ENCODE measurements around the gene IFNA13.

The IFNA13 gene

GRCh38 chr9:21357479-21358460 lies 10.1 kb downstream of the IFNA13 start:
- DNase-seq = no peak

- DNase-seq = no peak
These were observed 17.1 kb downstream of the IFNA13 start, which contains the start of gene IFNA6 for GRCh38 chr9:21350787-21351186. IFNA6 (minus strand) TSS chr9:21350887; CDS start chr9:21350887, 0 bp downstream.

- no peak for DNase-seq
These were observed 19.4 kb downstream of the IFNA13 start for GRCh38 chr9:21348430-21348970.

GRCh38 chr9:21340735-21341134 lies 27.1 kb downstream of the IFNA13 start:
- DNase-seq = no peak

- DNase-seq = no peak
These were observed 31.4 kb downstream of the IFNA13 start for GRCh38 chr9:21336457-21336856.

GRCh38 chr9:21334701-21335632 lies 32.9 kb downstream of the IFNA13 start, which contains the start of gene KLHL9:
KLHL9 (minus strand) TSS chr9:21335404; CDS start chr9:21334859, 545 bp downstream.
- DNase-seq = peak; percentile 87

- DNase-seq = no peak
These were observed 34.6 kb downstream of the IFNA13 start for GRCh38 chr9:21333226-21333625.

GRCh38 chr9:21331676-21332402 lies 36.0 kb downstream of the IFNA13 start:
- no peak for DNase-seq

- DNase-seq = no peak
These were observed 41.2 kb downstream of the IFNA13 start for GRCh38 chr9:21326526-21327139.

GRCh38 chr9:21324047-21324446 lies 43.8 kb downstream of the IFNA13 start:
- no peak for DNase-seq

- no peak for DNase-seq
These were observed 44.9 kb downstream of the IFNA13 start for GRCh38 chr9:21322911-21323461.

GRCh38 chr9:21320465-21320864 lies 47.4 kb downstream of the IFNA13 start:
- no peak for DNase-seq

- peak; percentile 8 for DNase-seq
These were observed 49.6 kb downstream of the IFNA13 start for GRCh38 chr9:21317956-21318923.
